Sigmoid colon (tissue), 7 donors: ENCODE results near the gene IPMK. TPM values are rescaled to one million over a fixed set of nuclear protein-coding genes. Genes with fewer than 3 reads are reported as not detected.

Experiments
- DNase-seq: peaks from one replicate; pipeline ENCODE4 v3.0.0-alpha.2; 2019
- H3K27ac ChIP-seq, 4 donors: fragments of 200-600 bp; sonication (generic); one replicate each; pipeline ENCODE4 v1.5.1; 2016 to 2019; ENCODE audit warnings: mild to moderate bottlenecking in 1 of 4
- H3K27me3 ChIP-seq, 3 donors: fragments of 200-600 bp; sonication (generic); one replicate each; pipeline ENCODE4 v1.5.1; 2019; ENCODE audit warnings: mild to moderate bottlenecking in 1 of 3
- H3K36me3 ChIP-seq, 4 donors: fragments of 200-600 bp; sonication (generic); one replicate each; pipeline ENCODE4 v1.5.1; 2016 to 2019
- H3K4me1 ChIP-seq, 4 donors: fragments of 200-600 bp; sonication (generic); one replicate each; pipeline ENCODE4 v1.5.1; 2017 to 2019
- H3K4me3 ChIP-seq, 4 donors: fragments of 200-600 bp; sonication (generic); one replicate each; pipeline ENCODE4 v1.5.1; 2017 to 2019; ENCODE audit warnings: mild to moderate bottlenecking in 2 of 4, moderate library complexity in 1 of 4
- H3K9me3 ChIP-seq, 4 donors: fragments of 200-600 bp in 3 of 4; sonication (generic) in 3 of 4; one replicate each; pipeline versions ENCODE4 v1.5.1 to v1.6.1; 2013 to 2019
- EP300 ChIP-seq, 4 donors: sonication (generic); formaldehyde crosslinking; IDR thresholded peaks; one replicate each; pipeline ENCODE4 v1.6.1; 2017; ENCODE audit warnings: antibody characterized with exemption in 4 of 4
- POLR2A ChIP-seq, 2 donors: fragments of 450-650 bp; IDR thresholded peaks; one replicate each; pipeline ENCODE4 v1.6.1; 2016; ENCODE audit warnings: antibody characterized with exemption in 2 of 2, mild to moderate bottlenecking in 2 of 2, moderate library complexity in 2 of 2
- POLR2AphosphoS5 ChIP-seq, 4 donors: sonication (generic); formaldehyde crosslinking; IDR thresholded peaks; one replicate each; pipeline ENCODE4 v1.6.1; 2017; ENCODE audit warnings: antibody characterized with exemption in 4 of 4
- WGBS, 2 donors: extraction: QIAGEN DNeasy Blood & Tissue Kit; methylation state at CpG; one replicate each; pipeline ENCODE4 v1.1.7; 2013; 5-methylcytosine and 5-hydroxymethylcytosine counted together
- intact Hi-C: fragments of 100-400 bp; cut with DNase I; formaldehyde crosslinking; loops from one replicate; pipeline ENCODE4 v1.15.1; 2023
- polyA plus RNA-seq, 3 donors: library from polyadenylated mRNA; stranded (reverse); fragments of 200-250 nt; gene quantifications; one replicate each; pipeline ENCODE4 v1.2.3, GENCODE V29; 2013
- total RNA-seq, 4 donors: library from RNA; depleted of rRNA; stranded (reverse); fragments of >200 nt; gene quantifications; one replicate each; pipeline ENCODE4 v1.1.0, GENCODE V29; 2016
- TF ChIP-seq, protein P1 (sequence below), 4 experiments: fragments of 450-650 bp in 3 of 4; fragments of 200-600 bp in 1 of 4; IDR thresholded peaks; one replicate each; pipeline ENCODE4 v1.5.1; 2016 to 2019; ENCODE audit warnings: antibody characterized with exemption in 4 of 4, mild to moderate bottlenecking in 3 of 4, moderate library complexity in 2 of 4
- donor health status: healthy with polysubstance abuse.
- donor health status: Bipolar disorder and iron deficiency.
- donor health status: healthy.

IPMK gene
- total and polyA plus RNA-seq, 7 donors, result 4.6 to 9.0 (median 5.5) TPM

DNA sequence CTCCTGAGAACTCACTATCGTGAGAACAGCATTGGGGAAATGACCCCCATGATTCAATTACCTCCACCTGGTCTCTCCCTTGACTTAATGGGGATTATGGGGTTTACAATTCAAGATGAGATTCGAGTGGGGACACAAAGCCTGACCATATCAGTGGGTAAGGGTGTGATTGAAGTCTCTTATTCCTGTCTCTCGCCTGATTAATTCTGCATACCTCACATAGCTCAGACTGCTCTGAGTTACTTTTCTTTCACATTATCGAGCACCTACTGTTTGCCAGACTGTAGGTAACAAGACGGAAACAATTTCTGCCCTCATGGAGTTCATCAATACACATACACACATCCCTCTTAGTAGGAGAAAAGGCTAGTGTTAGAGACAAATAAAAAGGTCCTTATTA is 26.3 kb upstream of the IPMK start:
- H3K27me3 ChIP-seq, result no peaks in the 10 kb centered on the region
- H3K4me1 ChIP-seq, result no peaks in the 10 kb centered on the region
- intact Hi-C loops, result no loop called here
- H3K27ac ChIP-seq, result no peak overlapping the region
- no peak overlapping the region for H3K4me3 ChIP-seq
- H3K36me3 ChIP-seq, result no peaks in the 10 kb centered on the region
- DNase-seq, result no peak
- WGBS, 2 donors, result 81 to 87% methylated on average over 5 of the region's 5 CpGs
- no peak for TF ChIP-seq POLR2AphosphoS5 (IDR thresholded peaks at IDR 0.05)
- no peak for TF ChIP-seq POLR2A (IDR thresholded peaks at IDR 0.05)
- TF ChIP-seq, protein P1, sequence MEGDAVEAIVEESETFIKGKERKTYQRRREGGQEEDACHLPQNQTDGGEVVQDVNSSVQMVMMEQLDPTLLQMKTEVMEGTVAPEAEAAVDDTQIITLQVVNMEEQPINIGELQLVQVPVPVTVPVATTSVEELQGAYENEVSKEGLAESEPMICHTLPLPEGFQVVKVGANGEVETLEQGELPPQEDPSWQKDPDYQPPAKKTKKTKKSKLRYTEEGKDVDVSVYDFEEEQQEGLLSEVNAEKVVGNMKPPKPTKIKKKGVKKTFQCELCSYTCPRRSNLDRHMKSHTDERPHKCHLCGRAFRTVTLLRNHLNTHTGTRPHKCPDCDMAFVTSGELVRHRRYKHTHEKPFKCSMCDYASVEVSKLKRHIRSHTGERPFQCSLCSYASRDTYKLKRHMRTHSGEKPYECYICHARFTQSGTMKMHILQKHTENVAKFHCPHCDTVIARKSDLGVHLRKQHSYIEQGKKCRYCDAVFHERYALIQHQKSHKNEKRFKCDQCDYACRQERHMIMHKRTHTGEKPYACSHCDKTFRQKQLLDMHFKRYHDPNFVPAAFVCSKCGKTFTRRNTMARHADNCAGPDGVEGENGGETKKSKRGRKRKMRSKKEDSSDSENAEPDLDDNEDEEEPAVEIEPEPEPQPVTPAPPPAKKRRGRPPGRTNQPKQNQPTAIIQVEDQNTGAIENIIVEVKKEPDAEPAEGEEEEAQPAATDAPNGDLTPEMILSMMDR (IDR thresholded peaks at IDR 0.05), result no peak
- TF ChIP-seq EP300 (IDR thresholded peaks at IDR 0.05), result no peak
- no peaks in the 10 kb centered on the region for H3K9me3 ChIP-seq

GRCh38 chr10:58291538-58292174 is 24.0 kb upstream of the IPMK start:
- Histone ChIP-seq H3K36me3 (no peaks in the 10 kb centered on the region), H3K4me3 (no peak overlapping the region), H3K27me3 (no peaks in the 10 kb centered on the region), H3K9me3 (no peaks in the 10 kb centered on the region), H3K27ac (no peak overlapping the region), H3K4me1 (no peaks in the 10 kb centered on the region)
- intact Hi-C loops, result loop anchor here (1.0 kb wide), 1 partner anchor 114 kb away; no protein-coding TSS in a partner anchor
- WGBS, 2 donors, result 40 to 70% methylated on average over 5 of the region's 5 CpGs
- no peak for DNase-seq
- TF ChIP-seq POLR2AphosphoS5 (IDR thresholded peaks at IDR 0.05) (no peak), EP300 (IDR thresholded peaks at IDR 0.05) (no peak)
- TF ChIP-seq, protein P1 (IDR thresholded peaks at IDR 0.05), result peak in 3 of 4 experiments; percentile 68 to 71 (median 69)

GRCh38 chr10:58282615-58283014 is 14.9 kb upstream of the IPMK start:
- no peaks in the 10 kb centered on the region for H3K27me3 ChIP-seq
- H3K27ac ChIP-seq, result no peak overlapping the region
- no peak for DNase-seq
- TF ChIP-seq POLR2A (IDR thresholded peaks at IDR 0.05), result no peak
- TF ChIP-seq EP300 (IDR thresholded peaks at IDR 0.05), result no peak
- TF ChIP-seq, protein P1 (IDR thresholded peaks at IDR 0.05), result no peak
- TF ChIP-seq POLR2AphosphoS5 (IDR thresholded peaks at IDR 0.05), result no peak
- intact Hi-C loops, result no loop called here
- WGBS, 2 donors, result 42 to 83% methylated on average over 3 of the region's 3 CpGs
- H3K36me3 ChIP-seq, result peaks cover 0 to 18% (median 0%) of the 10 kb centered on the region in 4 donors
- H3K4me3 ChIP-seq, result no peak overlapping the region
- peaks cover 0 to 20% (median 0%) of the 10 kb centered on the region in 4 donors for H3K4me1 ChIP-seq
- no peaks in the 10 kb centered on the region for H3K9me3 ChIP-seq

GRCh38 chr10:58281092-58281752 is 13.5 kb upstream of the IPMK start:
- intact Hi-C loops, result no loop called here
- WGBS, 2 donors, result 82 to 84% methylated on average over 2 of the region's 2 CpGs
- H3K27ac ChIP-seq, result no peak overlapping the region

More at GRCh38 chr10:58281092-58281752, 13.5 kb upstream of the IPMK start:
- H3K4me3 ChIP-seq, result no peak overlapping the region
- no peak for DNase-seq
- TF ChIP-seq, protein P1 (IDR thresholded peaks at IDR 0.05), result no peak
- TF ChIP-seq POLR2AphosphoS5 (IDR thresholded peaks at IDR 0.05), result no peak
- no peak for TF ChIP-seq POLR2A (IDR thresholded peaks at IDR 0.05)
- TF ChIP-seq EP300 (IDR thresholded peaks at IDR 0.05), result no peak
- no peaks in the 10 kb centered on the region for H3K9me3 ChIP-seq
- H3K4me1 ChIP-seq, result peaks cover 0 to 27% (median 3%) of the 10 kb centered on the region in 4 donors
- no peaks in the 10 kb centered on the region for H3K27me3 ChIP-seq
- peaks cover 0 to 23% (median 0%) of the 10 kb centered on the region in 4 donors for H3K36me3 ChIP-seq
